GM23338 (cell line): Measurements from ENCODE around the gene RFX2. TPM values are rescaled to one million over a fixed set of nuclear protein-coding genes. Genes with fewer than 3 reads are reported as not detected.

Source experiments
- CREB1 ChIP-seq: fragments of 250-450 bp; sonication (Bioruptor Pico); IDR thresholded peaks from 2 replicates; pipeline ENCODE4 v1.5.0; 2020; ENCODE audit warnings: low read depth, mild to moderate bottlenecking, moderate library complexity
- ETS1 ChIP-seq: IDR thresholded peaks from 2 replicates; pipeline ENCODE4 v1.6.1; 2016; ENCODE audit warnings: antibody characterized with exemption
- EZH2 ChIP-seq: fragments of 200-600 bp; sonication (generic); IDR thresholded peaks from one replicate; pipeline ENCODE4 v1.8.0; 2017; ENCODE audit warnings: antibody characterized with exemption, mild to moderate bottlenecking, low read depth; ENCODE audit not compliant: unreplicated experiment
- EZH2phosphoT487 ChIP-seq: fragments of 200-600 bp; sonication (generic); IDR thresholded peaks from one replicate; pipeline ENCODE4 v1.8.1; 2018; ENCODE audit warnings: antibody characterized with exemption; ENCODE audit not compliant: unreplicated experiment
- STAT1 ChIP-seq: IDR thresholded peaks from one replicate; pipeline ENCODE4 v1.6.1; 2016; ENCODE audit warnings: antibody characterized with exemption; ENCODE audit not compliant: unreplicated experiment
- ZNF114 ChIP-seq: fragments of 250-450 bp; sonication (Bioruptor Pico); IDR thresholded peaks from 2 replicates; pipeline ENCODE4 v1.5.0; 2020; ENCODE audit warnings: mild to moderate bottlenecking, moderate library complexity
- ZNF462 ChIP-seq: fragments of 250-450 bp; sonication (Bioruptor Pico); IDR thresholded peaks from 2 replicates; pipeline ENCODE4 v1.5.0; 2020; ENCODE audit warnings: mild to moderate bottlenecking, moderate library complexity
- polyA plus RNA-seq: library from polyadenylated mRNA; unstranded; fragments of >200 nt; fragmentation: Nextera tagmentation; extraction: Ambion mirVana; gene quantifications from 2 replicates; pipeline ENCODE4 v1.2.1, GENCODE V29; 2016
- total RNA-seq: library from RNA; depleted of rRNA; stranded (reverse); fragments of >200 nt; shearing (Covaris generic); gene quantifications from 2 replicates; pipeline ENCODE4 v1.2.3, GENCODE V29; 2014

The RFX2 gene
- total and polyA plus RNA-seq, 2 experiments from 2014 or later = 4.6 to 13.0 TPM

GRCh38 chr19:5960005-5961001 lies 150.0 kb downstream of the RFX2 start (continued):
- no peak for TF ChIP-seq ETS1
- TF ChIP-seq STAT1 = no peak
- TF ChIP-seq ZNF114 (CRISPR knock-in tag) = no peak
- no peak for TF ChIP-seq CREB1 (CRISPR knock-in tag)
- TF ChIP-seq EZH2phosphoT487 = no peak
- no peak for TF ChIP-seq EZH2
- TF ChIP-seq ZNF462 (CRISPR knock-in tag) = no peak
